GM18498 (cell line): Measurements from ENCODE around the gene RNU6-1.

Experiments
- ATAC-seq: cut with Tn5 transposase; IDR thresholded peaks from one replicate; pipeline ENCODE4 v1.9.1; 2021; ENCODE audit warnings: mild to moderate bottlenecking, moderate library complexity; ENCODE audit not compliant: unreplicated experiment

Gene RNU6-1

DNA sequence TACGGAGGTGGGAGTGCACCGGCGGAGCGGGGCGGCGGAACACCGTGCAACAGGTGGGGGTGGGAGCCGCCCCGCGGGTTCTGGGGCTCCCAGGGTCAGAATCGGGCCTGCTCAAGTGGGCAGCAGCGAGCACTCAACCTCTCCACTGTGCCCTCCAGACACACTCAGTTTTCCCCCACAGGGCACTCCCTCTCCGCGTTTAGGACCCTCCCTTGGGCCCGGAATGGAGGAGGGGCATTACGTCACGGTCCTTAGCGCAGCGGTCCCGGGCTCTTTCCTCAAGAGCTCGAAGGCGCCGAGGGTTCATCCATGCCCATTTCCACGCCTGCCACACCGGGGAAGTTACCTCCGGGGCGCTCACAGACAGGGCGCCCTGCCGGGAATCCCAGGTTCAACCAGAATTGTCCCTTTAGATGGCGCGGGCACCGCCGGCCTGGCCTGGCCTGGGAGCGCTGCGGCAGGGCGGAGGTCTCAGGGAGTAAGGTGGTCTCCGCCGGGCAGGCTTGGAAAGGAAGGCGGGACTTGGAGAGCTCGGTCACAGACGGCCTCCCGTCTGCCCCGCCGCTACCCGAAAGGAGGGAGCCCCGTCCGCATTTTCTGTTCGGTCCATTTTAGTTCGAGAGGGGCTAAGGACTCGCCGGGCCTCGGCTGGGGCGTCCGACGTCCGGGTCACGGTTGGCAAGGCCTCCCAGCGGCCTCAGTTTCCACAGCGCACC is 5.1 kb downstream of the RNU6-1 start:
- no peak for ATAC-seq

DNA sequence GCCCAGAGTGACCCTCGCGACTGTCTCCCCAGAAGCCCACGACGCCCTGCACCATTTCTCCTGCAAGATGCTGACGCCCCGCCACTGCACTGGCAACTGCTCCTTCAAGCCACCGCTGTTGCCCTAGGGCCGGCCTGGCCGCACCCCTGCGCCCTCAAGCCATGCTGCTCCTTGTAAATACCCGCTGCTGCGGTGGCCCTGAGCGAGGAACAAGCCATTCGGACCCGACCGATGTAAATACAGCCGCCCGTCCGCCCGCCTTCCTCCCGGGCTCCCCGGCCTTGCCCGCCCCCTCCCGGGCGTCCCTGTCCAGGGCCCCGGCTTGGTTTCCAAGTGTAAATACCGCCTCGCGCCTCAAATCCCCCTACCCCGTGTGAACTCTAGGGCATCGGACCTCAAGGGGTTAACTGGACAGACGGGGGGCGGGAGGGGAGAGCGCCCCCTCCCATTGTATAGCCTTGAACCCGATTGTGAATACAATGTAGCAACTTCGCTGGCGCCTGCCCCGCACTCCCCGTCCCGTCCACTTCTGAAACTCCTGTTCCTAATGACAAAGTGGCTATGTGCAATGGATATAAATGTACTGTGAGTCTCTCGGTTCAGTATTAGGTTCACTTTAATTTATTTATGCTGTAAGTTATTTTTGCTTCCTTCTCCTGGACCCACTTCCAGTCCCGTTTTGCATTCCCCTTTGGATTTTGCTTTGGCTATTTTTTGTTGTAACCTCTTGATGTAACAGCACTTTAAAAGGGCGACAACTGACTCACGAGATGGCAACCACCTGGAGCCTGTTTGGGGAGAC is 5.9 kb downstream of the RNU6-1 start:
- ATAC-seq, result no peak

DNA sequence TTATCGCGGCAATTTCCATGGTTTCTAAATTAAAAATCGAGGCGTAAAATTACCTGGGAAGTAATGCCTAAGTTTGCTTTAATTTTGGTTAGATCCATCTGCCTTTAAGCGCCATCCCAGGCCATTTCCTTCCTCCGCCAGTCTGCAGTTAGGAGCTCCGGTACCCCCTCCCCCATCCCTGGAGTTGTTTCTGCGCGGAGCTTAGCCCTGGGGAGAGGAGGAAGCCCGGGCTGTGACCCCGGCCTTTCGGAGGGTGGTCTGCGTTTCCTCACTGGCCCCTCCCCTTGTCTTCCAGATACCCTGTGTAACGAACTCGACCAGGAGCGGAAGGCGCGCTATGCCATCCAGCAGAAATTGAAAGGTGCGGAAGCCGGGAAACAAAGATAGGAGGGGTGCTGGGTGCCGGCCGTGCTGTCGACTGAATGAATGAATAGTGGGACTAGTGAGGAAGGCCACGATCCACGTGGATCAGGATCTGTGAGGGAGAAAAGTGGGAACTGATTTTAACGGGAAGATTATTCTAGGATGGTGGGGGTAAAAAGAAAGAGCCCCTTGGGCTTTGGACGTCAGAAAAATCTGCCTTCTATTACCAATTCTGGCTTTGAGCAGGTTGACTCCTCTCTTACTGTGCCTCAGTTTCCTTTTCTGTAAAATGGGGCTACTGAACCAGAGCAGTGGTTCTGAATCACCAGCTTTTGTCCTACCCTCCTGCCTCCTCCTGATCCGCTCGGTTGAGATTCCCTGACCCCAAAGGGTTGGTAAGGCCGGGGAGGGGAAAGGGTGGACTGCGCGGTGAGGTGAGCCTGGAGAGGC is 6.7 kb downstream of the RNU6-1 start:
- no peak for ATAC-seq

DNA sequence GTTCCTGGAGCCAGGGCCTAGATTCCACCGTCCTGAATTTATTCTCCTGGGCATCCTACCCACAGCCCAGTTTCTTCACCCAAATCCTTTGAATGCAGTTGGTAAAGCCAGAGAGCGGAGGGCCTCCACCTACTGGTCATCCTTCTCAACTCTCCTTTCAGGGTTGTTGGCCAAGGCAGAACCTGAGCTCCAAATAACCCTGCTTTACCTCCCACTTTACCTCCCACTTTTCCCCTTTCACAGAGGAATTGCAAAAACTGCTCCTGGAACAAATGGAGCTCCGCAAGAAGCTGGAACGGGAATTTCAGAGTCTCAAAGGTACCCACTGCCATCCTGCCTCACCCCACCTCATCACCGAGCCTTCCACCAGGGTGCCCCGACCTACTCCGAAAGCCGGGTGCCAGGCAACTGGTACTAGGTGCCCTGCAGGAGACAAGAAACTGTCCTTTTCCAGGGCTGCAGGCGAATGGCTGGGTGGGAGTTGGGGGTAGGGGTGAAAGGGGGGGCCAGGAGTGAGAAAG is 7.8 kb downstream of the RNU6-1 start:
- no peak for ATAC-seq

DNA sequence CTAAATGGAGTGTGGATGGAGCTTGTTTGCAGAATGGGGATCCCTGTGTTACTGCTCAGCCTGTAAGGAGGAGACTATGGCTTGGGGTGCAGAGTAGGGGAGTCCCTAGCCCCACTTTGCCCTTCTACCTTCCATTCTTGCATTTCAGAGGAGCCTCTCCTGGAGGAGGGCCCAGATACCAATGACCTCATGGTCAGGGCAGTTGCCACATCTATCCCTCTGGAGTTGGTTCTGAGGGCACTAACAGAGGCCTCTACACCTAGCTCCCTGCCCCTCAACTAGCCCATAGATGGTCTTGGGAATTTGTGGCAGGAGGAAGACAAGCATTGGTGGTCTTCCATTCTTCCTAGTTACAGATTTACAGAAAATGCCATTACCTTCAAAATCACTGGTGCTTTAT is 8.5 kb downstream of the RNU6-1 start:
- ATAC-seq, result no peak

DNA sequence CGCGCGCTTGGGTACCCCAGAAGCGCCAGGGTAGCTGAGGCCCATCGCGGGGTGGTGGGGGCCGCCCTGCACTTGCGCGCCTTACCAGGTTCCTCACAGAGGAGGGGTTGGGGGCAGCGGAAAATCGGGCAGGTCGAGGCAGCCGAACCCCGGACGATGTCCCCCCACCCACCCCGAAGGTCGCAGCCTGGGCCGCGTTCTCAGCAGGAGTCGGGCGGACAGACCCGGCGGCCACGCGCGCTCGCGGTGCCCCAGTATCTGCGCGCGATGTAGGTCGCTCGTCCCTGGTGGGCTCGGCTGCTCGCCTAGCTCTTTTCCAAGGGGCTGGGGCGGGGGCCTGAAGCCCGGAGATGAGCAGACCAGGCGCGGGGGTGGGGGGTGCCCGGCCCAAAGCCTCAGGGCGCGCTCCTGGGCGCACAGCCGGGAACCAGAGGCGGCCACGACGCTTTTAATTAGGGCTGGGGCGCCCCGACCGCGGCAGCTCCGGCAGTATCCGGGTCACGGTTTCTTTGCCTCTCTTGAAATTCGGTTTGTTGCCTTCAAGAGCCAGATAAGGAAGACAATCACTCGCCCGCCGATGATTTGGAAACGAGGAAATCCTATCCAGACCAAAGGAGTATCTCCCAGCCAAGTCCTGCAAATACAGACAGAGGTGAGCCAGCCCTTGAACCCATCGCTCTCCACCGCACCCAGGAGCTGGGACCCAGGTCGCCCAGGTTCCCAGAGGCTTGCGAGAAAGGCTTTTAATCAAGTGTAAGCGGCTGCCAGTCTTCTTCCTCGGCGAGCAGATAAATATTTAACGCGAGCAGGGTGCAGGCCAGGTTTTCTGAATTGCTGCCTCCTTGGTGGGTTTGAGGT is 10.0 kb downstream of the RNU6-1 start:
- ATAC-seq, result no peak

DNA sequence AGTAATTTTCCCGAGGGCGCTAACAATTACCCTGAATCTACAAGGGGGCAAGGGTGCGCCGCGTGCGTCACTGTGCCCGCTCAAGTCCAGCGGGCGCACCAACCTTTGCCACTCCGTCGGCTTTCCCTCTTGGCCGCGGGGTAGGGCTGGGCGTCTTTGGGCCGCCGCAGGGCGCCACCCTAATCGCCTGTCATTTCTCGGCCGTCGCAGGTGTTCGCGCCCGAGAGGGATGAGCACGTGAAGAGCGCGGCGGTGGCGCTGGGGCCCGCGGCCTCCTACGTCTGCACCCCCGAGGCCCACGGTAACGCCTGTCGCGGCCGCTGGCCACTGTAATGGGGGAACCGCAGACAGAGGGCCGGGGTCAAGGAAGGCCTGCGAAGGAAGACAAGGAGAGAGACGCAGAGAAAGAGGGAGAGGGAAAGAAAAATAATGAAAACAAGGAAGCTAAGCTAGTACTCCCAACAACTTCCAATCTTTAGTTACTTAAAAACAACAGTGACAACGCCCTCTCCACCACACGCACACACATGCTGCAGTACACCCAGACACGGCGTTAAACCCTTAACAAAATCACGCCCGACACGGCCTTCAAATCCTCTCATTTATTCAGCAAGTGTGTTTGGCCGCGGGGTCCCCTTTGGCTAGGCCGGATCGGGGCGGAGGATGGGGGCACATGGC is 10.7 kb downstream of the RNU6-1 start:
- ATAC-seq, result no peak

DNA sequence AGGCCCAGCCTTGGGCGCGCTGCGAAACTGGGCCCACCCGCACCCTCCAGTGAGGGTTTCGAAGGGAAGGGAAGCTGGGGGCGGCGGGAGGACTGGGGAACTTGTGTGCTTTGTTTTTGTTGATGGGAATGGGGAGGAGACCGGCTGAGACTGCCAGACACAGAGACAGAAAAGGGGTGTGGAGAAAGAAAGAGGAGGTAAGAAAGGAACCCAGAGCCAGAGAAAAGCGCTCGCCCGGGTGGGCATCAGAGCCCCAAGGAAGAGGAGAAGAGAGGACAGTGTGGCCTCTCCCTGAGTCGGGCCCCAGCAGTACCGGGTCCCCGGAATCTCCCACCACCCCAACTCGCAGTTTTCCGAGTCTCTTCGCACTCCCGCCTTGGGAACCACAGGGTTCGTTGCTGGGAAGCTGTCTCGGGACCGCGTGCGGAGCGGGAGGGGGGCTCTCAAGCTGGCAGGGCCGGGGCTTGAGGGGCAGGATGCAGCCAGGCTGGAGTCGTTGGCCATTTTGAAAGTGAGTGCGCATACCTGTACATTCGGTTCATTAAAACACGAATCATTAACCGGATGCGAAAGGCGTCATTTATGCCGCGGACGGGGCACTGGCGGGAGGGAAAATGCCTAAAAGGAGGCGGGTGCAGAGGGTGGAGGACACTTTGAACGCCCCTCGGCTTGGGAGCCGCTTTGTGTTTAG is 11.4 kb downstream of the RNU6-1 start:
- ATAC-seq, result no peak

DNA sequence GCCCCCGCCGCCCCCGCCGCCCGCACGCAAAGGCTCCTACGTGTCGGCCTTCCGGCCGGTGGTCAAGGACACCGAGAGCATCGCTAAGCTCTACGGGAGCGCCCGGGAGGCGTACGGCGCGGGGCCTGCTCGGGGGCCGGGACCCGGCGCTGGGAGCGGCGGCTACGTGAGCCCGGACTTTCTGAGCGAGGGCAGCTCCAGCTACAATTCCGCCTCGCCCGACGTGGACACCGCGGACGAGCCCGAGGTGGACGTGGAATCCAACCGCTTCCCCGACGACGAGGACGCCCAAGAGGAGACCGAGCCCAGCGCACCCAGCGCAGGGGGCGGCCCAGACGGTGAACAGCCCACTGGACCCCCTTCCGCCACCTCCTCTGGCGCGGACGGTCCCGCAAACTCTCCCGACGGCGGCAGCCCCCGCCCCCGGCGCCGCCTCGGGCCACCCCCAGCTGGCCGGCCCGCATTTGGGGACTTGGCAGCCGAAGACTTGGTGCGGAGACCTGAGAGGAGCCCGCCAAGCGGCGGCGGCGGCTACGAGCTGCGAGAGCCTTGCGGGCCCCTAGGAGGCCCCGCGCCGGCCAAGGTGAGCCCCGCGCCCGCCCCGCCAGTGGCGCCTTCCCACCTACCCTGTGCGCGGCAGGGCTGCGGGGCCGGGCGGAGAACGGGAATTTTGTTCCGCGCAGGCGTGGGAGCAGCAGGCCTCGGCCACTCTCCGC is 12.1 kb downstream of the RNU6-1 start:
- ATAC-seq, result no peak

DNA sequence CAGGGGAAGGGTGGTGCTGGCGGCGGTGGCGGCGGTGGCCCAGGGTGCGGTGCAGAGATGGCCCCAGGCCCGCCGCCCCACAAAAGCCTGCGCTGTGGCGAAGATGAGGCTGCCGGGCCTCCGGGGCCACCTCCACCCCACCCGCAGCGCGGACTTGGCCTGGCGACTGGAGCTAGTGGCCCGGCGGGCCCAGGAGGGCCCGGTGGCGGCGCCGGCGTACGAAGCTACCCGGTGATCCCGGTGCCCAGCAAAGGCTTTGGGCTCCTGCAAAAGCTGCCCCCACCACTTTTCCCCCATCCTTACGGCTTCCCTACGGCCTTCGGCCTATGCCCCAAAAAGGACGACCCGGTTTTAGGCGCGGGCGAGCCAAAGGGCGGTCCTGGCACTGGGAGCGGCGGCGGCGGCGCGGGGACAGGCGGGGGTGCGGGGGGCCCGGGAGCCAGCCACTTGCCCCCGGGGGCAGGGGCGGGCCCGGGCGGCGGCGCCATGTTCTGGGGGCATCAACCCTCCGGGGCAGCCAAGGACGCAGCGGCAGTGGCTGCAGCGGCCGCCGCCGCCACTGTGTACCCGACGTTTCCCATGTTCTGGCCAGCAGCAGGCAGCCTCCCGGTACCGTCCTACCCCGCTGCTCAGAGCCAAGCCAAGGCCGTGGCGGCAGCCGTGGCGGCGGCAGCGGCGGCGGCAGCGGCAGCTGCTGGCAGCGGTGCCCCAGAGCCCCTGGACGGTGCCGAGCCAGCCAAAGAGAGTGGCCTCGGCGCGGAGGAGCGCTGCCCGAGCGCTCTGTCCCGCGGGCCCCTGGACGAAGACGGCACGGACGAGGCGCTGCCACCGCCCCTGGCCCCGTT is 12.9 kb downstream of the RNU6-1 start:
- ATAC-seq, result no peak

DNA sequence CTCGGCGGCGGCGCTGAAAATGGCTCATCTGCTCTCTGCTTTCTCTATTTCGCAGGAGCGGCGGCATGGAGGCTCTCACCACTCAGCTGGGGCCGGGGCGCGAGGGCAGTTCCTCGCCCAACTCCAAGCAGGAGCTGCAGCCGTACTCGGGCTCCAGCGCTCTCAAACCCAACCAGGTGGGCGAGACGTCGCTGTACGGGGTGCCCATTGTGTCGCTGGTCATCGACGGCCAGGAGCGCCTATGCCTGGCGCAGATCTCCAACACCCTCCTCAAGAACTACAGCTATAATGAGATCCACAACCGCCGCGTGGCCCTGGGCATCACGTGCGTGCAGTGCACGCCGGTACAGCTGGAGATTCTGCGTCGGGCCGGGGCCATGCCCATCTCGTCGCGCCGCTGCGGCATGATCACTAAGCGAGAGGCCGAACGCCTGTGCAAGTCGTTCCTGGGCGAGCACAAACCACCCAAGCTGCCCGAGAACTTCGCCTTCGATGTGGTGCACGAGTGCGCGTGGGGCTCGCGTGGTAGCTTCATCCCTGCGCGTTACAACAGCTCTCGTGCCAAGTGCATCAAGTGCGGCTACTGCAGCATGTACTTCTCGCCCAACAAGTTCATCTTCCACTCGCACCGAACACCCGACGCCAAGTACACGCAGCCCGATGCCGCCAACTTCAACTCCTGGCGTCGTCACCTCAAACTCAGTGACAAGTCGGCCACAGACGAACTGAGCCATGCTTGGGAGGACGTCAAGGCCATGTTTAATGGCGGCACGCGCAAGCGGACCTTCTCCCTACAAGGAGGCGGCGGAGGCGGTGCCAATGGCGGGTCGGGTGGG is 13.7 kb downstream of the RNU6-1 start:
- no peak for ATAC-seq

DNA sequence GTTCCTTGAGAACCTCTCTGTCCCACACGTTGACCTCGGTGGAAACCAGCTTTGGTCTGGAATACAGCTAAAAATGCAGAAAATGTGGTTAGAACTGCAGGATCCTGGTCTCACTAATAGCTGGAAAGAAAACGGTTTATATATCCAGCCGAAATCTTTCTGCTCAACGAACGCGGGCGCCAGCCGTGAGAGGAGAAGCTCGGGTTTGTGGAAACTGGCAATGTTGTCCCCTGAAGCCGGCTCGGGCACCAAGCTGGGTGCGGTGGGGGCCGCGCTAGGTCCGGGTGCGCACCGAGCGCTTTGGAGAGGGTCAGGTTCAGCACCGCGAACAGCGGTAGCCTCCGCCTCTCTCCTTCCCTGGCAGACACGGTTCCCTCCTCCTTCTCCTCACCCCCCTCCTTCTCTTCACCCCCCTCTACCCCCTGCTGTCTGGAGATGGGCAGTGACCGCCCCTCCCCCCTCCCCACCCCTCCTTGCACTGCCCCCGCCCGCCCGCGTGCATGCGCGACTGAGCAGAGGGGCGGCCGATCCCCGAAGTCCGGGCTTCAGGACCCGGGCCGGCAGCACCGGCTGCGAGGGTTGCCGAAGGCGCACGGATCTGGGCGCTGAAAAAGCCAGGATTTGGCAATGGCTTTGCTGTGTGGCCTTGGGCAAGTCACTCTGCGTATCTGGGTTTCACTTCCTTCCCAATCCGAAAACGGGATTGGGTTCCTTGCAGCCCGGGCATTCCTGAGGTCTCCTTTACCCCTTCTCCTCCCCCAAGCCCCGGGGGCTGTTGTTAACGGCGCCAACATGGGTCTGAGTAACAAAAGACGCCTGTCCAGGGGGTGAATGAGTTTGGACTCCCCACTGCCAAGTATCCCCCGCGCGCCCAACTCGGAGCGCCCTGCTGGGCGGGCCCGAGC is 14.6 kb downstream of the RNU6-1 start, which contains the start of gene SKOR1:
Gene SKOR1, plus strand, starts transcription at position 534 of the 905 bp plus-strand sequence. Its CDS starts 94 bp downstream, at position 628.
- no peak for ATAC-seq

DNA sequence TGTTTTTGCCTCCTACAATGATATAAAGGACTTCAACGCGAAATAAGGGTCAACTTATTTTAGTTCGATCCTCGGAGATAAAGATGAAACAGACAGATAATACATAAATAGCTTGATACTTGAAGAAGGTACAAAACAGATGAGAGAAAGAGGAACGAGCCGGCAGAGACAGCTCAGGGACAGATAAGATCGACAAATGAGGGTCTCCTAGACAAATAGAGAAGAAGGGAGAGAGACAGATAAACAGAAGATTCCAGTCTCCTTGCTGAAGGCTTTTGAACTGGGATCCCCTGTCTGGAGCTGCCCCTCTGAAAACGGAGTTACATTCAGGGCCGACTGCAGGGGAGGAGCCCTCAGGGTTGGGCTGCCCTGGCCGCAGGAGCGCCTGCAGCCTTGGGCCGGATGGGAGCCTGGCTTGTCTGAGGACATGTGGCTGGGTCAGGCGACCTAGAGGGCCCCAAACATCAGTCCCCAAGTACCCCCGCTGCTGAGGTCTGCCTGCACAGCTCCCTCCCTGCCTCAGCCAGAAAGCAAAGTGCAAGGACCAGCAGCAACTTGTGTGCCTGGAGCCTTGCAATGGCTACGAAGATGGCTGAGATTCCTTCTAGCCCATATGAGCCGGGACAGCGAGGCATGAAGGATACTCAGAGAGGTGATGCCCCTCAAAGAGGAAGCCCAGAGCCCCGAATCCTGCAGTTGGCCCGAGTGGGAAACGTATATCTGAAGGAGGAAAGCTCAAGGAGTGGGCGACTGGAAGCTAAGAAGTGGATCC is 15.5 kb downstream of the RNU6-1 start:
- no peak for ATAC-seq

DNA sequence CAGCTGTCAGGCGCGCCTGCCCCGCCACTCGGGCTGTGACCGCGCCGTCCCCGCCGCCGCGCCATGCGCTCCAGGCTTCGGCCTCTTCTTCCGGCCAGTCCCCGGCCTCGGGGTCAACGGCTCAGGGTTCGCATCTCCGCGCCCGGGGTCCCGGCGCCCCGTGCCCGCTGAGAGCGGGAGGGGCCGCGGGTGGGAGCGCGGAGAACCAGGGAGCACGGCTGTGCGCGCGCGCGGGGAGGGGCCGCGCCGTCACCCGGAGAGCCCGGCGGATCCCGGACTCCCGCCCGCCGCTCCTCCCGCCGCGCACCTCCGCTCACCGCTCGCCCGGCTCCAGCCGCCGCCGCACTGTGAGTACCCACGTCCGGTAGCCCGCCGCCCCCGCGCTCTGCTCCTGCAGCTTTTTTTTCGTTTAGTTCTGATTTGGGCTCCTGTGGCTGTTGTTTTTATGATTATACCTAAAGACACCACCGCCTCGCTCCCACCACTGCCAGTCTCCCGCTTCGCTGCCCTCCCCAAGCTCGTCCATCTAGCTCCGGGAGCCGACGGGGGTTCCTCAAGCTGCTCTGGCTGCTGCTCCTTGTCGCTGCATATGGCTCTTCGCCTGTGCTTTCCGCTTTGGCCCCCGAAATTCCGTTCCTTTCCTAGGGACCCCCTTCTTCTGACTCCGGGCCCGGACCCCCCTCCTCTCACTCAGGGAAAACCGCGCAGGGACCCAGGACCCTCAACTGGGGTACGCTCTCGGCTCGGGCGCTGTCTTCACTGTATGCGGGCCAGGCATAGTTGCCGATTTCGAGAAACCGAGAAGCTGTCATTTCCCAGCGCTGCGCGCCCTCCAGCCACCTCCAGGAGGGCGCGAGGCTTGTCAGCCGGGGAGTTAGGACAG is 16.3 kb downstream of the RNU6-1 start:
- no peak for ATAC-seq
